ENCODE measurements around the gene C1orf226.

GRCh38 chr1:162384601-162385279 lies 3.2 kb downstream of the C1orf226 start:
- no peak for TF ChIP-seq CTCF (IDR thresholded peaks at IDR 0.05)
- no peak for TF ChIP-seq POLR2AphosphoS5 (IDR thresholded peaks at IDR 0.05; ENCODE audit: insufficient read depth in 1 of 2, low read depth in 1 of 2)
- TF ChIP-seq POLR2A (IDR thresholded peaks at IDR 0.05) = no peak

Measured in vagina (tissue), 2 donors.